NCI-H2171 treated with DMSO at 0.1 percent for 48 hours (cell line): ENCODE data around the gene GALNT9.
"Not testable (repeated sequence)": the region's sequence is repeated elsewhere in the genome, so short reads cannot be mapped to it uniquely, and the experiment has no call there.

Experiments
- DNase-seq: peaks from one replicate; lab custom pipeline; 2025; lab: John Stamatoyannopoulos, UW

Gene GALNT9

DNA sequence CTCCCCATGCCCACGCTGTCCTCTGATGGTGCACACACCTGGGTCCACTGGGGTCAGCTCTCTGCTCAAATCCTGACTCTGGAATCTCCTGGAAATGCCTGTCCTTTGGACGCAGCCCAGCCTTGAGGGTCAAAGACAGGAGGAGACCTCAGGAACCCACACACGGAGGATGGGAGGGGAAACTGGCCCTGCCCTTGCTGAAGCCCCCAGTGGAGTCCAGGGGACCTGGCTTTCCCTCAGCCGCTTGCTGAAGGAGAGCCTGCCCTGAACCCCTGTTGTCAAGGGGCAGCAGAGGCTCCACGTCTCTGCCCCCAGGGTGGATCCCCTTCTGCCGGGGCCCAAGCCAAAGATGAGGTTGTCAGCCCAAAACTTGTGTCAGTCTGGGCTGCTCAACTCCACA, 16.9 kb downstream of the GALNT9 start:
- no peak for DNase-seq

DNA sequence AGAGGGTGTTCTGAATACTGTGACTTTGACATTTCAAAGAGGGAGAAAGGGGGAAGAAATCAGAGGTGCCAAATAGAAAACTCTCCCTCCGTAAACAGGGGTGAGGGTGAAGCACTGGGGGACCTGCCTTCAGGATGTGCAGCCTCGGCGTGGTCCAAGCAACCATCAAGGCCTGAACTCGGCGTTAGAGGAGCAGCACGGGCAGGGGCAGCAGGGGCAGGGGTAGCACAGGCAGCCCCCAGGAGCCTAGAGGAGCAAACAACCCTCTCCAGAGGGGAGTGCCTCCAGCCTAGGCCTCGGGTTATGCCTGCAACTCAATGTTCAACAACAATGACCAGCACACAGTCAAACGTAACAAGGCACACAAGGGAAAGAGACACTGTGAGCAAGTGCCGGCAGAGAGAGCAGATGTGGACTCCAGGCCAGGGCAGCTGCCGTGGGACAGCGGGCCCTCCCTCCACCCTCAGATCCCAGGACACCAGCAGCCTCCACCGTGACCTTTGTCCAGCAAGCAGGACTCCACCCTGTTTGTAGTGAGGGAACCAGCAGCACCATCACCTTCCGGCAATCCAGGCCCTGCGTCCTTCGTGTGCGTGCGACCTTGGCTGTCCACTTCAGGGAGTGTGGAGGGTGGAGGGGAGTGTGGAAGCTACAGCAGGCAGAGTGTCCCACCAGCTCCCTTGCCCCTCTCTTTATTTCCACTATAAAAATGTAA, 18.0 kb downstream of the GALNT9 start:
- DNase-seq = no peak

DNA sequence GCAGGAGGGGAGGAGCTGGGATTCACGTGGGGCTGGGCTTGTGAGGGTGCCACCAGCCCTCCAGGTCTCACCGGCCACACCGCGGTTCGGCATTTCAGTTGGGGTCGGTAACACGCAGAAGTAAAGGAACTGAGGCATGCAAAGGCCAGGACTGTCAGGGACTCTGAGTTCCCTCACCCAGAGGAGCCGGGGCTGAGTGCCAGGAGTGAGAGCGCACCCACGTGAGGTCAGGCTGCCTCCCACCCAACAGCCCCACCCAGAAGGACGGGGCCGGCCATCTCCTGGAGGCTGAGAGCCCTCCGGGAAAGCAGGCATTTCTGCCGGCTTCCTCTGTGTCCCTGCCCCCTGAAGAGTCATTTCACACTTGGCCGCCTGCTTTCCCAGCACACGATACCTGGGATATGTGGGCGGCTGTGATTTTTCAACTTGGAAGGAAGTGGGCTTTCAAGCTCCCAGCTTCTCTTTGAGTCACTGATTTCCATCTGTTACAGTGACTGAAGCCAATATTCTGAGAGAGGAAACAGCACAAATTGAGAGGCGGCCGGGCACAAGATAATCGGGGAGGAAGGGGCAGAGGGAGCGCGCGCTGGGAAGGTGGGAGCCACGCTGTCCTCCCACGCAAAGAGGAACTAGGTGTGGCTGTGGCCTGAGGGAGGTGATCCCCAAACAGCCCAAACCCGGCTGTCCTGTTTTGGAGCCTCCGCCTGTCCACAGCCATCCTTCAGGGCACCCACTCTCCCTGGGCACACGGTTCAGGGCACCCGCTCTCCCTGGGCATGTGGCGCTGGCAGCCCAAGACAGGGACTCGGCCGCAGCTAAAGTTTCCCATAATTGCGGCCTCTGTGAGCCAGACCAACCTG, 19.0 kb downstream of the GALNT9 start:
- DNase-seq = no peak

- DNase-seq = no peak
These were observed 19.7 kb downstream of the GALNT9 start for GRCh38 chr12:132309596-132310086.

DNA sequence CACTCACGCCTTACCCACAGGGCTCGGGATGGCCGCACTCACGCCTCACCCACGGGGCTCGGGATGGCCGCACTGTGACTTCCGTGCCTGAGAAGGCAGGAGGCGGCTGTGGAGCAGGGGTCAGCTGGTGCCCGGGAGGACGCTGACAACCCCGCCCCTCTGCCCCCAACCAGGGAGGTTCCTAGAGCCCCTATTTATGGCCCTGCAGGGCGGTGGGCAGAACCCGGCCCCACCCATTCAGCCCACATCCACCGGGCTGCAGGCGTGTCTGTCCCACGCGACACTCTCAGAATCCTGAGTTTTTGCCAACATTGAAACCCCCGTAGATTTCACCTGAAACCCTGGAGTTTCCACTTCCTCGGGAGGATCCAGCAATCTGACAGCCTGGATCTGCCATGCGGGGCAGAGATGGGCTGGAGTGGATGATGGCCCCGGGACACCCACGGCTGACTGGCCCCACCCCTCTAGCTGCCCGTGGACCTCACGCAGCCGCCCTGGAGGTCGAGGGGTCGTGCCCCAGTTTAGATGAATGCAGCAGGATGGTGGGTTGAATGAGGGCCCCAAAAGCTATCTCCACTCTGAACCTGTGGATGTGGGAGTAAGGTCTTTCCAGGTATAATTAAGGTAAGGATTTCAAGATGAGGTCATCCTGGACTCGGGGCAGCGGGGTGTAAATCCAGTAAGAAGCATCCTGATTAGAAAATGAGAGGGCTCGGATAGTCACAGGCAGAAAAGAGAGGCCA, 20.4 kb downstream of the GALNT9 start:
- no peak for DNase-seq

DNA sequence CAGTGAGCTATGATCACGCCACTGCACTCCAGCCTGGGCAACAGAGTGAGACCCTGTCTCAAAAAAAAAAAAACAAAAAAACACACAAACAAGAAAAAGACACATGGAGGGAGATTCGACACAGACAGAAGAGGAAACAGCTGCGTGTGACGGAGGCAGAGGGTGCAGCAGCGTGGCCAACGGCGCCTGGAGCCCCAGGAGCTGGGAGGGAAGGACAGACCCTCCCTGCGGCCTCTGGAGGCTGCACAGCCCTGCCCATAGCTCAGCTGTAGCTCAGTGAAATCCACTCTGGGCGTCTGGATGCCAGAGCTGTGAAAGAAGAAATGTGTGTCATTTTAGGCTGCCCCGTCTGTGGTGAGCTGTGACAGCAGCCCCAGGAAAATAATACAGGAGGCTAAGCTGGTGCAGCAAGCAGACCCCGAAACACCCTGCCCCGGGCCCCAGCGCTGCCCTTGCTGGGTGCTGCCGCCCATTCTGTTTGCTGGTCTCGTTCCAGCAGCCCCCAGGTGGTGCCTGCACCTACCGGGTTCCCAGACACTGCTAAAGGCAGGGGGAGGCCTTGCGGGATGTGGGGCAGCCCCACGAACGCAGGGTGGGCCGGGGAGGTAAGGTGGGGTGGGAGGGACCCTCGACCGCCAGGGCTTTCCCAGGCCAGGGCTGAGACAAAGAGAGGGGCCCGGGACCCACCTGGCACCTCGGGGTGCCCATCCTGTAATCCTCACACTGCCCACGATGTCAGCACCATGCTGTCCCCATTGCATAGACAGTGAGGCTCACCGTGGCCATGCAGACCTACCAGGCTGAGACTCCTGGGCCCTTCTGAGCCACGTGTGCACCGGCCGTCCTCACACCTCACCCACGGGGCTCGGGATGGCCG, 21.2 kb downstream of the GALNT9 start:
- no peak for DNase-seq

DNA sequence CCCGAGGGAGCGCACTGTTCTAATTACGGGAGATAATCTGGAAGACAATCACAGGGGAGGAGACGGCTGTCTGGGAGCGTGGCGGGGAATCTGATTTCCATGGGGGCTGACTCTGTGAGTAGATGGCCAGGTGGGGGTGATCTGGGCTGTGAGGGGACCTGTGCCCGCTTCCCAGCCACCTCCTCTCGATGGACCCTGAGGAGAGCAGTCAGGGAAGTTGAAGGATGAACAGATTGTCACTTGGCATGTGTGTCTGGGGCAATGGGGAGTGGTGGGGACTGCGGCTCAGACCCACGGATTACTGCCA, 22.6 kb downstream of the GALNT9 start:
- DNase-seq = no peak

DNA sequence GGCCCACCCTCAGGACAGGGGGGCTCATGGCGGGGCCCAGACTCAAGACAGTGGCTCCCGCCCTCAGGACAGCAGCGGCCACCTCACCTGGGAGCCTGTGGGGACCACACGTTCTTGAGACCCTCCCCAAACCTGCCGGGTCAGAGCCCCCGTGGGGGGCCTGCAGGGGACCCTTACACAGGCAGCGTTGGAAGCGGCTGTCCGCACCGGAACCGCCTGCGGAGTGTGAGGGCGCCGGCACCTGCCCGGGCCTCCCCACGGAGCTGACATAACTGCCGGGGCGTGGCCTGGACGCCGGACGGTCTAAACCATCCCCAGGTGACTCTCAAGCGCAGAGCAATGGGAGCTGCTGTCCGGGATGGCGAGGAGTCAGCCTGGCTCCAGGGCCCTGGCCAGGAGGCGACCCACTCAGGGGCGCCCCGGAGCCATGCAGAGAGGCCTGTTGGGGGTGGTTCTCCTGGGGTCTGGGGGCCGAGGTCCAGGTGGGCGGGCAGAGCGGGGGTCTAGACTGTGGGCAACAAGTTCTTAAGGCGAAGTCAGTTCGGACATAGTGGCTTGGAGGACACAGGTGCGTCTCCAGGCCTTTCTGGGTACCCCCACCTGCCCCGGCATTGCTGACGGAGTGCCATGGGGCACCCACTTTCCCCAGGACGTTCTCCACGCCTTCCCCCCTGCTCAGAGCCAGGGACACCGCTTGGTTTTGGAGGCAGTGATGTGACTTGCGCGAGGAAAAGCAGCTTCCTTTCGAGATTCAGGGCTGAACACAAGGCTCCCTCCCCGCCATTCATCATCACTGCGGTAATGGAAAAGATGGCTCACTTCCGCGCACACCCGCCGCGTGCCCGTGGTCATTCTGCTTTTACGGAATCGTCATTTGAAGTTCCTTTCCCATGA, 23.2 kb downstream of the GALNT9 start:
- DNase-seq = no peak

GRCh38 chr12:132305560-132305966, 23.8 kb downstream of the GALNT9 start:
- no peak for DNase-seq

GRCh38 chr12:132304866-132305265, 24.5 kb downstream of the GALNT9 start:
- DNase-seq = not testable (repeated sequence)

GRCh38 chr12:132303853-132304373, 25.5 kb downstream of the GALNT9 start:
- DNase-seq = not testable (repeated sequence)

GRCh38 chr12:132302466-132303358, 26.7 kb downstream of the GALNT9 start:
- peak; percentile 4 for DNase-seq

DNA sequence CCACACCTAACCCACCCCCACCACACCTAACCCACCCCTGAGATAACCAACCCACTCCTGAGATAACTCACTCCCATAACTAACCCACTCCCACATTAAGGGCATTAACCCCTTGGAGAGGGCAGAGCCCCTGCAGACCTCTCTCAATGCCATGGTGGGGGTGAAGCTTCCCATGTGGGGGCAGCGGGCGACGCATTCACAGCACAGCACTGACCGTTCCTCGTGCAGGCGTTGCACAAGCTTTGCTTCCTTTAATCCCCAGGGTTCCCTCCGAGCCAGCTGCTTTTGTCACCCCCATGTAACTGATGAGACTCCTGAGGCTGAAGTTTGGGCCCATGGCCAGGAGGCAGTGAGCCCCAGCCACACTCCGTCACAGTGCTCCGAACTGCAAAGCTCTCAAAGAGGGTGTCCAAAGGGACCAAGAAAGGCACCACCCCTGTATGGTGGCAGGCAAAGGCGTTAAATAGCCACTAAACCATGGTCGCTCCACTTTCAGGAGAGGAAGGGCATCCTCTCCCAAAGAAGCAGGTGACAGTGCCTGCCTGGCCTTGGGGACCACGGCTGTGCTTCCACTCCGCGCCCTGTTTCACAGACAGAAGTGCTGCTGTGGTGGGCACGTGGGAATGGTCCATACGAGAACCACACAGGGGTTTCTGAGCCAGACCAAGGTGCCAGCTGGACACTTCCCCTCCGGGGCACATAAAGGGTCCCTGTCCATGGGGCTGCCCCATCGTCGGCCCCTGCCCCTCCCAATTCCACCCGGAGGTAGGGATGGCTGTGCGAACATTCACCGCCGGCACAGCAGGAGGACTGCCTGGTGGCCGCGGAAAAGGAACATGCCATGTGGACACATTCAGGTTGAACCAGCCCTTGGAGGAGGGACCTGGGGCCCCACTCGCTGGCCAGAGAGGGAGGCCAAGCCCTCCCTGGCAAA, 28.3 kb downstream of the GALNT9 start:
- DNase-seq = no peak

GRCh38 chr12:132296063-132296462, 33.3 kb downstream of the GALNT9 start:
- DNase-seq = no peak

GRCh38 chr12:132295561-132295960, 33.8 kb downstream of the GALNT9 start:
- not testable (repeated sequence) for DNase-seq

GRCh38 chr12:132295101-132295526, 34.3 kb downstream of the GALNT9 start:
- DNase-seq = no peak

DNA sequence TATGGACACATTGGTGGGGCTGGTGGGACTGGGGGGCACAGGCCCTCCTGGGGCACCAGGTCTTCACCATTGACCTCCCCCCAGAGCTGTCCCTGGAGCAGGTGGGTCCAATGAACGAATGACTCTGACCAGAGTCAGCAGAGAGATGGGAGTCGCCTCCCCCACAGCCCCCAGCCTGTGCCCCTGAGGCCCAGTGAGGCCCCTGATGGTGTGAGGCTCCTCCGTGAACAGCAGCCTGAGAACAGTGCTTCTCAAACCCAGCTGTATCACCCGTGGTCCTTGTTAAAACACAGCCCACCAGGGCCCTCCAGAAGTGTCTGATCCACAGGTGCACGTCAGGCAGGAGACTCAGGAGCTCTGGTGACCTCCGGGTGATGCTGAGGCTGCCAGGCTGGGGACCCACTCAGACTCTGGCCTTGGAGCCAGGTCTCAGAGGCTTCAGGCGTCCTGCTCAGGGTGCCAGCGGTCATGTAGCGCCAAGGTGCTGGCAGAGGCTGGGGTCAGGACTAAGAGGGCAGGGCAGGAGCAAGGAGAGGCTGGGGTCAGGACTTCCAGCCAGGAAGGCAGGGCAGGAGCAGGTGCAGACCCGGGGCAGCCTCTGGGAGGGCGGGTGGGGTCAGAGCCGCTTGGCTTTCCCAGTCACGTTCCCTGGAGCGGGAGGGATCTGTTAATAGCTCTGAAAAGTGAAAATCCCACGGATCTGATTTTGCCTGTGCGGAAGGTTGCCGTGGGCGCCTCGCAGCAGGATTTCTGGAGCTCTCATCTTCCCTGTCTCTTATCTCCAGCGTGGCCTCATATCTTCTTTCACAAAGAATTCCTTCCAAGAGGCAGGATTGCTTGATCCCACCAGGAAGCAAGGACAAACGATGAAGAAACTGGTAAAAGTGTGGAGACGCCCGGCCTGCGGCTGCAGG, 35.0 kb downstream of the GALNT9 start:
- no peak for DNase-seq
